ENCODE data around the gene SUGCT.
A peak's percentile ranks its signal among the peaks of the same experiment; 100 is the strongest.

SUGCT gene

GRCh38 chr7:40437498-40437897 is 302.7 kb downstream of the SUGCT start:
- Mint-ChIP-seq H3K4me3 (no peak overlapping the region), H3K27me3 (no peaks in the 10 kb centered on the region), H3K27ac (no peak overlapping the region), H3K4me1 (no peaks in the 10 kb centered on the region), H3K9me3 (peaks cover 9% of the 10 kb centered on the region), H3K36me3 (no peaks in the 10 kb centered on the region)
- no peak for ATAC-seq

- no peak overlapping the region for H3K27ac Mint-ChIP-seq
- H3K27me3 Mint-ChIP-seq = no peaks in the 10 kb centered on the region
- no peaks in the 10 kb centered on the region for H3K4me1 Mint-ChIP-seq
- H3K36me3 Mint-ChIP-seq = no peaks in the 10 kb centered on the region
- peaks cover 4% of the 10 kb centered on the region for H3K9me3 Mint-ChIP-seq
- H3K4me3 Mint-ChIP-seq = no peak overlapping the region
- no peak for ATAC-seq
Measured at GRCh38 chr7:40437936-40438634, 303.3 kb downstream of the SUGCT start.

GRCh38 chr7:40439686-40440085 is 304.9 kb downstream of the SUGCT start:
- Mint-ChIP-seq H3K27ac (no peak overlapping the region), H3K4me1 (no peaks in the 10 kb centered on the region), H3K36me3 (no peaks in the 10 kb centered on the region), H3K27me3 (no peaks in the 10 kb centered on the region), H3K9me3 (peaks cover 6% of the 10 kb centered on the region), H3K4me3 (no peak overlapping the region)
- ATAC-seq = no peak

DNA sequence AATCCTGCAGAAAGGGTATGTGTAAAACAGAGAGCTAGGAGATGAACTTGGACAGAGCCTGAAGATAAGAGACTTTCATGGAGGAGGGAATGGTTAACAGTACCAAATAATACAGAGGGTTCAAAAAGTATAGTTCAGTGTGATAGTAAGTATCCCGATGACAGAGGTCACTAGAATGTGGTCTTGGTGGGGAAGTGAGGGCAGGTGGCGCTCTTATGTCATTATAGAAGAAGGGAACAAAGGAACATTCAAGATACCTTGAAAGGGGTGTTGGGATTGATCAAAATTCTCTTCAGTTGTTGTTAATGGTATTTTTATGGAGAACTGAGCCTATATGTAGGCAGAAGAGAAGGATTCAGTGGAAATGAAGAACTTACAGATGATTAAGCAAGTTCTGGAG is 312.5 kb downstream of the SUGCT start:
- Mint-ChIP-seq H3K4me1 (no peaks in the 10 kb centered on the region), H3K9me3 (peaks cover 5% of the 10 kb centered on the region), H3K4me3 (no peak overlapping the region), H3K36me3 (no peaks in the 10 kb centered on the region), H3K27ac (no peak overlapping the region), H3K27me3 (no peaks in the 10 kb centered on the region)
- ATAC-seq = no peak

DNA sequence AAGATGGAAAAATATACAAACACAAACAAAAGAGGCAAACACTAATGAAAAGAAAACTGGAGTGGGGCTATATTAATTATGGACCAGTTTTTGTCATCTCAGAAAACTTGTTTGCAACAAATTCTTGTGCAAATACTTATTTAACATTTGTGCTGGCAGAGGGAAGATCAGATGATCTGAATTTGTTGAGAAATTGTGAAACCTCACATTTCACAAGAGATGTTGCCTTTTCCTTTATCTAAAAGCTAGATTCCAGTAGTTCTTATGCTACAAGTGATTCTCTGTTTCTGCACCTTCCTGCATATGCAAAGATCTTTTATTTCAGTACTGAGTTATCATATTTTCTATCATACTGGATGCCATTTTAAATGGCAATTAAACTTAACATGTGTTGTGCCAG is 320.7 kb downstream of the SUGCT start:
- Mint-ChIP-seq H3K27ac (no peak overlapping the region), H3K36me3 (no peaks in the 10 kb centered on the region), H3K9me3 (no peaks in the 10 kb centered on the region), H3K27me3 (no peaks in the 10 kb centered on the region), H3K4me3 (no peak overlapping the region), H3K4me1 (no peaks in the 10 kb centered on the region)
- no peak for ATAC-seq

- no peak overlapping the region for H3K27ac Mint-ChIP-seq
- H3K4me1 Mint-ChIP-seq = no peaks in the 10 kb centered on the region
- no peaks in the 10 kb centered on the region for H3K36me3 Mint-ChIP-seq
- H3K4me3 Mint-ChIP-seq = no peak overlapping the region
- H3K27me3 Mint-ChIP-seq = no peaks in the 10 kb centered on the region
- no peaks in the 10 kb centered on the region for H3K9me3 Mint-ChIP-seq
- ATAC-seq = no peak
Measured at GRCh38 chr7:40457776-40458480, 323.1 kb downstream of the SUGCT start.

GRCh38 chr7:40463446-40463845 is 328.6 kb downstream of the SUGCT start:
- no peaks in the 10 kb centered on the region for H3K4me1 Mint-ChIP-seq
- ATAC-seq = no peak
- H3K9me3 Mint-ChIP-seq = no peaks in the 10 kb centered on the region
- no peaks in the 10 kb centered on the region for H3K36me3 Mint-ChIP-seq
- H3K27ac Mint-ChIP-seq = no peak overlapping the region
- H3K4me3 Mint-ChIP-seq = no peak overlapping the region
- H3K27me3 Mint-ChIP-seq = no peaks in the 10 kb centered on the region

DNA sequence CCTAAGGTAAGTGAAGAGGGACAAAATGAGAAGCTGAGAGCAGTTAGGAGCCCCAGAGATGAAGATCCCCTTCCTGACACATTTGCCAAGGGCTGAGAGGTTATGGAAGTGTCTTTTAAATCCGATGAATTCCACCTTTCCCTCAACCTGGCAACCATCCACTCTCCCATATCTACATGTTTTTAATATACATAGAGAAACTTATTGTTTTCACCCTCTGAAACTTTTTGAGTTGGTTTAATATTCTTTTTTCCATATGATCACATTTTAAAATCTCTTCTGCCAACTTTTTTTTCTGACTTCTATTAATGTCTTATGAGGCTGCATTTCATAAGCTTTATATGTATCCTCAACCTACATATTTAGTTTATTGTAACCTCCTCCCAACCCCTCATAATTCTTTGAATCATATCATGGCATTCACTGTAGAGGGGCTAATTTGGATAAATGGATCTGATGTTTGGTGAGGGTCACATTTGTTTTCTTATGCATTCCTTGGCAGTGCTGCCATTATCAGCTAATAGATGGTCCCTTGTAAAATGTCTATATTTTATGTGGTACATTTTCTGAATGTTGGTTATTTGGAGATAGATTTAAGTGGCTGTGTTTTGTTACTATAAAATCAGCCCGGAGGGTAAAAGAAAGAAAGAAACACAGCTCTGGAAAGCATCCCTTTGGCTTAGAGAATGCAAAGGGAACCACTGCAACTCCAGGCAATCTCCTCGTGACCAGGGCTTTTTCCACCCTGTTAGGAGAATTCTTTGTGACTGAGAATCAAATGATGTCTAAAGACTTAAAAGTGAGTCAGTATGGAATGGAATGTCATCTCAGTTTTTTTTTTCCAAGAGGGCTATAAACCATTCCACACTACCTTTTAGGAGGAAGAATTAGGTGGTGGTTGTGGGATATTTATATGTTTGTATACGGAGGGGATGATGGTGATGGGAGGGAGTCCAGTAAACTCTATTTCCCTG is 334.4 kb downstream of the SUGCT start:
- Mint-ChIP-seq H3K27ac (no peak overlapping the region), H3K36me3 (no peaks in the 10 kb centered on the region), H3K4me1 (no peaks in the 10 kb centered on the region), H3K27me3 (no peaks in the 10 kb centered on the region), H3K9me3 (no peaks in the 10 kb centered on the region), H3K4me3 (no peak overlapping the region)
- no peak for ATAC-seq

DNA sequence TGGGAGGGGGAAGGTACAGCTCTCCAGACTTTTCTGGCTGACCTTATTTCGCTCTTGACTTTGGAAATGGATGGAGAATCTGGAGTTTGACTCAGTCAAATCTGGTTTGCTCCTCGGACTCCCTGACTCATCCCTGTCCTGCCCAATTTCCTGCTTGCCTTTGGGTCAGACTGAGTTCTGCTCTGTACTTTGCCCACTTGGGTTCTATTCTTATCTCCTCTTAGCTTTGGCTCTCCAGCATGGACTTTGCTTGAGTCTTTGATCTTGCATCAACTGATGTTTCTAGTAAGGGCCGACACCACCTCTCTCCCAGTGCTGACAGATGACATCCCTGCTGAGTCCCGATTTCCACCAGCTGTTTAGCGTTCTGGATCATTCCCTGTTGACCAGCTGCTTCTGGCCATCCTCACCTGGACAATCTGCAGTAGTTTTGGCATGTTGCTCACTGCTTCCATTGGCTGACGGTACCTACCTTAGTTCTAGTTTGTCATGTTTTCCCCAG is 335.3 kb downstream of the SUGCT start:
- peaks cover 3% of the 10 kb centered on the region for H3K4me1 Mint-ChIP-seq
- no peak overlapping the region for H3K27ac Mint-ChIP-seq
- H3K36me3 Mint-ChIP-seq = no peaks in the 10 kb centered on the region
- ATAC-seq = no peak
- H3K27me3 Mint-ChIP-seq = no peaks in the 10 kb centered on the region
- no peak overlapping the region for H3K4me3 Mint-ChIP-seq
- H3K9me3 Mint-ChIP-seq = no peaks in the 10 kb centered on the region

- no peaks in the 10 kb centered on the region for H3K27me3 Mint-ChIP-seq
Measured at GRCh38 chr7:40470817-40471216, 336.0 kb downstream of the SUGCT start.

GRCh38 chr7:40471891-40472290 is 337.1 kb downstream of the SUGCT start:
- Mint-ChIP-seq H3K27ac (no peak overlapping the region), H3K36me3 (no peaks in the 10 kb centered on the region), H3K4me3 (no peak overlapping the region), H3K9me3 (no peaks in the 10 kb centered on the region), H3K27me3 (no peaks in the 10 kb centered on the region), H3K4me1 (peaks cover 5% of the 10 kb centered on the region)
- no peak for ATAC-seq

More at GRCh38 chr7:40470817-40471216, 336.0 kb downstream of the SUGCT start:
- Mint-ChIP-seq H3K27ac (no peak overlapping the region), H3K4me3 (no peak overlapping the region), H3K36me3 (no peaks in the 10 kb centered on the region), H3K9me3 (no peaks in the 10 kb centered on the region), H3K4me1 (peaks cover 5% of the 10 kb centered on the region)
- ATAC-seq = no peak

GRCh38 chr7:40474790-40475680 is 340.2 kb downstream of the SUGCT start:
- no peaks in the 10 kb centered on the region for H3K36me3 Mint-ChIP-seq
- H3K4me3 Mint-ChIP-seq = no peak overlapping the region
- ATAC-seq = no peak
- H3K27ac Mint-ChIP-seq = no peak overlapping the region
- peaks cover 5% of the 10 kb centered on the region for H3K4me1 Mint-ChIP-seq
- no peaks in the 10 kb centered on the region for H3K9me3 Mint-ChIP-seq
- no peaks in the 10 kb centered on the region for H3K27me3 Mint-ChIP-seq

DNA sequence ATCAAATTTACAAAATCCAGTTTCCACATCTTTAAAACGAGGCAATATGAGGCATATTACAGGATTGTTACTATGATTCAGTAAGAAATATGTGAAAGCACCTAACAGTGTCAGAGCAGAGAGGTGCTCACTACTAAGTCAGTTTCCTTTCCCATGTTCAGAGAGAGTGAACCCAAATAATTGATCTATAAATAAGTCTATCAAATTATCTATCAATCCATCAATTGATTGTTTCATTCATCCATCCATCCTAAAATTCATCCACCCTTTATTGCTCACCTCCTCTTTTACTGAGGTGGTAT is 340.8 kb downstream of the SUGCT start:
- peak; percentile 9 for ATAC-seq
- Mint-ChIP-seq H3K9me3 (no peaks in the 10 kb centered on the region), H3K27me3 (no peaks in the 10 kb centered on the region), H3K27ac (no peak overlapping the region), H3K4me1 (peaks cover 5% of the 10 kb centered on the region), H3K4me3 (no peak overlapping the region), H3K36me3 (no peaks in the 10 kb centered on the region)

- ATAC-seq = no peak
- peaks cover 5% of the 10 kb centered on the region for H3K4me1 Mint-ChIP-seq
- no peaks in the 10 kb centered on the region for H3K9me3 Mint-ChIP-seq
- H3K27me3 Mint-ChIP-seq = no peaks in the 10 kb centered on the region
- no peak overlapping the region for H3K4me3 Mint-ChIP-seq
- H3K27ac Mint-ChIP-seq = no peak overlapping the region
- no peaks in the 10 kb centered on the region for H3K36me3 Mint-ChIP-seq
Measured at GRCh38 chr7:40477094-40477493, 342.3 kb downstream of the SUGCT start.
